GM19372 (cell line): Measurements from ENCODE around the gene KISS1.

Experiments
- ATAC-seq: cut with Tn5 transposase; IDR thresholded peaks from one replicate; pipeline ENCODE4 v1.9.1; 2021; ENCODE audit warnings: mild to moderate bottlenecking, low read depth, moderate library complexity; ENCODE audit not compliant: unreplicated experiment

KISS1 gene

DNA sequence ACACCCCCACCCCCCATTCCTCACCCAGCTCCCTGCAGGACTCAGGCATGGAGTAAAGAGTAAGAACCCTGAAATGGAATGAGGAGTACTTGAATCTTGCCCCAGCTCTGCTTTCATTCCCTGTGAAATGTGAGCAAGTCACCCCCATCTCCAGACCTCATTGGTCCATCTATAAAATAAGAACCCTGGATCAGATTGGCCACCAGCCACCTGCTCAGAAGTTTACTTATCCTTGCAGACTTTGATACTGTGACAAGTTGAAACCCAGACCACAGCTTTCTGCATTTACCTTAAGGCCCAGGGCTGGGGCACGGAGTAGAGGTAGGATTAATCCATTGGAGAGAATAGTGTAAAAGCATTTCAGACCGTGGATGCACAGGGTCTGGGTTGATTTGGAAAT lies 2.2 kb downstream of the KISS1 start:
- no peak for ATAC-seq

DNA sequence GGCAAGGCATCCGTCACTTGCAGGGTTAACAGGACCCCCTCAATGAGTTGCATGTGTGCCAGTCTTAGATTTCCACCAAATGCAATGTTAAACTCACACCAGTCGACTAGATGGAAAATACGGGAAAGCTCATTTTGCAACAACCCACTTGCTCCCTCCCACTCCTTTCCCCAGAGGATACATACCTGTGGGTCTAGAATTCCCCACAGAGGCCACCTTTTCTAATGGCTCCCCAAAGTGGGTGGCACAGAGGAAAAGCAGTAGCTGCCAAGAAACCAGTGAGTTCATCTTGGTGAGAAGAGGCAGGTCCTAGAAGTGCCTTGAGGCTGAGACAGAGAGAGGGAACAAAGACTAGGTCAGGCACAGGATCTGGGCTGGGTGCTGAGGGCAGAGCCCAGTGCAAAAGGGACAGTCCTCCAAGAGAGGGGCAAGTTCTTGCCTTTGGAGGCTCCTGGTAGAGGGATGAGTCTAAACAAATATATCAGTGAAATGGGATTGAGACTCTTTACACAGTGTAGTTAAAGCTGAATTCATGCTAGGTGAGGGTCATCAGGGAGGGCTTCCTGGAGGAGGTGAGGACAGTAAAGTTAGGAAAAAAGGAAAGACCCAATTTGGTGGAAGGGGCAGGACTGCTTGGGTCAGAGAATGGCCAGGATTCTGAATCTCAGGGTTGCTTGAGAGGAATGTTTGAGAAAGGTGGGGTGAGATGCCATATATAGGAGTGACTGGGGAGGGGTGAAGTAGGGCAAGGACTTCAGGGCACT lies 3.5 kb downstream of the KISS1 start:
- no peak for ATAC-seq

DNA sequence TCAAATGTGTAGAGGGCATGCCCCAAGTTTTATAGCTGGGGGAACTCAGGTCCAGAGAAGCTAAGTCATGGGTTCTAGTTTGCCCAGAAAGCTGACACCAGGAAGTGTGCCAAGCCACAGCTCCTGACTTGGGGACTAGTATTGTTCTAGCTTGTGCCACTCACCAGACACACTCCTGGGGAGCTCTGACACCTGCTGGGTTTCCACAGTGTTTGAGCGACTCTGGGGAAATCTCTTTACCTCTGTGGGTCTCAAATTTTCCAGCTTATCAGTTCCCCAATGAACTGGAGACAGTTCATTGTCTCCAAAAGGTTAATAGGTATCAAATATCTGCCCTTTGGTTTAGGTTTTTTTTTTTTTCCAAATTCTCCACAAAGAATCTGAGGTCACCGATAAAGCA lies 4.2 kb downstream of the KISS1 start:
- no peak for ATAC-seq

DNA sequence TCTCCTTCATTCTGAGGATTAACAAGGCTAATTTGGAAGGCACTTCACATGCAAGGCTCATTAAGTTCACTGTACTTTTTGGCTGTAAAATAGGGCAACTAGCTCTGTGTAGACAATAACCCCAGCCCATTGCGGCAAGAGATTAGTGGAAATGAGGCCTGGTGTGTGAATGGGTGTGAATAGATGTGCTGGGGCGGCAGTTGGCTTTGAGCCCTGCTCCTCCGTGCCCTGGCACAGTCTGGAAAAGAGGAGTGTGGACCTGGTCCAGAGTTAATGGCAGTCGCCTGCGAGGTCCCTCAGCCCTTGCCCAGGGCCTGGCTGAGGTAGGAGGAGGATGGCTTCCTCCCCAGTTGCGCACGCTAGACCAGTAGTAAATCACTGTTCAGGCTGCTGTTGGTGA lies 4.8 kb downstream of the KISS1 start:
- ATAC-seq, result no peak

DNA sequence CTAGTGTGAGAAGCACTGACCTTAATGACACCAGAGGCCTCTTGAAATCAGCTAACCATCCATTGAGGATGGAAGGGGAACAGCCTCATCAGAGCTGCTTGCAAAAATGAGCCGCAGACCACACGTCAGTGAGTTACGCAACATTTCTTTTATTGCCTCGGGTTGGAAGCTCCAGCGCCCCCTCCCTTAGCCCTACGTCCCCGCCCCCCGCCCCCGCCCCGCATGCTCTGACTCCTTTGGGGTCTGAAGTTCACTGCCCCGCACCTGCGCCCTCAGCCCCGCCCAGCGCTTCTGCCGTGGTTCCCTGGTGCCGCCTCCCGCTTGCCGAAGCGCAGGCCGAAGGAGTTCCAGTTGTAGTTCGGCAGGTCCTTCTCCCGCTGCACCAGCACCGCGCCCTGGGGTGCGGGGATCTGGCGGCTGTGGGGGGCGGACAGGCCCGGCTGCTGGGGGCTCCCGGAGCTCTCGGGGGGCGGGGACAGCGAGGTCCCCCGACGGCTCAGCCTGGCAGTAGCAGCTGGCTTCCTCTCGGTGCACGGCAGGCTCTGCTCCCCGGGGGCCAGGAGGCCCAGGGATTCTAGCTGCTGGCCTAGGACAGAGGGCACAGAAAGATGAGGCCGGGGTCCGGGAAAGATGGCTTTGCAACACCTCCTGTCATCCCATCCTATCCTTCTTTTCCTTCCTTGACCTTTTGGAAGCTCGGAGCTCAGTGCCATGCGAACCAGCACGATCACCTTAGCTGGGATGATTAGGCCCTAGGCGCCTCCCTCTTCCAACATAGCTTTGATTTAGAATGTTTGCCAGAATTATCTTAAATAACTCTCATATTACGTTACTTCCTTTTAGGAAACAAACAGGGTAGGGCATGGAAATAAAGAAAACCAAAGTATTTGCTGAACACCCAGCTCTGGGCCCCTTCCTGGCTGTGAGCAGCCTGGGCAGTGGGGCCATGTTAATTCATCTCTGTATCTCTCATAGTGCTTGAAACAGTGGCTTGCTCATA lies 5.8 kb downstream of the KISS1 start:
- no peak for ATAC-seq

DNA sequence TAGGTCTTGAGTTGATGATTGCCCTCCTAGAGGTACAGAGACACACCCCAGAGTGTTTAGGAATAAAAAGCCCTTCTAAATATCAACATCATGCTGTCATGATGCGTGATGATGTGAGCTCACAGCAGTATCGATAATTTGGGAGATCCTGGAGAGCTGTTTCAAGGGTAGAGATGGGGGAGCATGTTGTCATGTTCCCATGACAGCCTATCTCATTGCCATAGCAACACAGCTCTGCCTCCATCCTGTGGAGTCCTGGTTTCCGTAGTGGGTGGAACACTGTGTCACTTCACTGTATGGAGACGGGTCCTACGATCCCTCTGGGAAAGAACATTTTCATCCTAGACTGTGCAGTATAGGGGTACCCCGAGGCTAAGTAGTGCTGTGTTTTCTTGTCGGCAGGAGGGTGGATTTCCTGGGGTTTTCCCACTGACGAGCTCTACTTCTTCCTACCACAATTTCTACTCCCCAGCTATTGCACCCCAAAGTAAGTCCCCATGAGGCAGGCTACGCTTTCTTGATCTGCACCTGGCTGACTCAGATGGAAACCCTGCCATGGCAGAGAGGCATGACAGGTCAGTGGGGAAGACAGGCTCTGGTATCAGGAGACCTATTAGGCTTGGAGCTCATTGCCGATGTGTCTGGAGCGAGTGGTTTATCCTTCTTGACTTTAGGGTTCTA lies 7.2 kb downstream of the KISS1 start:
- ATAC-seq, result no peak

DNA sequence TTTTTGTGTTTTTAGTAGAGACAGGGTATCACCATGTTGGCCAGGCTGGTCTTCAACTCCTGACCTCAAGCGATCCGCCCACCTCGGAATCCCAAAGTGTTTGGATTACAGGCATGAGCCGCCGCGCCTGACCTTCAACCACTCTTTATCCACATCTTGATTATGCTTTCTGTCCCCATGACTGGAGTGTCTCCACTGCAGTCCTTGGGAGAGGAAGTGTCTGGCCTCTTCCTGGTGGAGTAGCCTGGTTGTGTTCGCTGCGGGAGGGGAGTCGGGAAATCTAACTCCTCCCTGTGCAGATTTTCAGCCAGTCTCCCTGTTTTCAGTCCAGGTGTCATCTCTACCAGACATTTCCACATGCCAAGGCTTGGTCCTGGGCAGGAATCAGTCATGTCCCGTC lies 9.7 kb downstream of the KISS1 start:
- ATAC-seq, result no peak

DNA sequence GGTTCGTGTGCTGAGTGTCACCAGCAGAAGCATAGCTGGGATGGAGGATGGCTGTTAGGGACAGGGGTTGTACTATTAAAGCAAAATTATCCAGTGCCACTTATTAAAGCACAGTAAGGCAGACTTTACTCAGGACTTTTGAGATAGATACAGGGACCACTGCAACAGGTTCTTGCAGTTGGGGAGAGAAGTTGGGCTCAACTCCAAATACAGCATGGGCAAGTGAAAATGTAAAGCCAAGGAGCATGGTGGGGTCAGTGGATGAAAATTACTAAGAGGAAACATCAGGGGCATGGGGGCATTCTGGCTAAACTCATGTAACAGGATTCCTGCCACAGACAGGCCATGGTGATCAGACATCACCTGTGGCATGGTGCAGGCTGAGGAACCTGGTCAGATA lies 15.2 kb downstream of the KISS1 start:
- ATAC-seq, result no peak

DNA sequence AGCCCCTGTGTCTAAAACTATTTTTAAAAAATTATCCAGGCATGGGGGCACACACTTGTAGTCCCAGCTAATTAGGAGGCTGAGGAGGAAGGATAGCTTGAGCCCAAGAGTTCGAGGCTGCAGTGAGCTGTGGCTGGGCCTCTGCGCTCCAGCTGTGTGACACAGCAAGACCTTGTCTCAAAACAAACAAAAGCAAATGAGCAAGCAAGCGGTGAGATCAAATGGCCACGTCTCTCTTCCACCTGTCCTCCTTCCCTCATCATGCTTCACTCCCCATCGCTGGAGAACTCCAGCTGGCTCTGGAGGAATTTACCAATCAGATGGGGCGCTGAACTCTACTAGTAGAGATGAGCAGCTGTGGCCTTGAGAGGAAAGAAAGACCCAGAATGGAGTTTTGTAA lies 16.2 kb downstream of the KISS1 start:
- ATAC-seq, result no peak

DNA sequence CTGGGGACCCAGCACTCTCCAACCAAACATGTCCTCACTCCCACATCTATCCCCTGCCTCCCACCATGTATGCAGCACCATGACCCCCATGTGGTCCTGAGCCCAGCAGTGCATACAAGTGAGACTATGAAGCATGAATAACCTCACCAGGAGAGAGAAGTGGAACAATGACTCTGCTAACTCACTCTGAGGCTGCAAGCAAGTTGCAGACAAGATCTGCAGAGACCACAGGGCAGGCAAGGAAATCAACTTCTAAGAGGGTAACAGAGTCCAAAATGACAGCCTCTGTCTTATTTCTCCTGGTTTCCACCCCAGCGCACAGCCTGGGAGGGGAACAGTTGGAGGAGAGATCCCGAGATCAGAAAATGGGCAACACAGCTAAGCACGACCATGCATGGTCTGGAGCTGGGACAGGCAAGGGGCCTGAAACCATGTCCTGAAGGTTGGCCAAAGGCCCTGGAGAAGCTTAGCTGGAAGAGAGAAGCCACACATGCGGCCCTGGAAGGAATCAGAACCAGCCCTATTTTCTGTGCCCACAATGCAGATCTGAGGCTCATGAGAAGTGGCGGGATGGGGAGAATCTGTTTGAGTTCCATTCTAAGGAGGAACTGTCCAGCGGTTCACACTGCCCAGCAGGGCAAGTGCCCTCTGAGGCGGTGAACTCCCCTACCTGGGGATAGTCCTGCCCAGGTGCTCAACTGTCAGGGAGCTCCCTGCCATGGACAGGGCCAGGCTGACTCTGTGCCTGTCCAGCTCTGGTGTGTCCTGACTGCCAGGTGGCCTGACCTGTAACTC lies 17.6 kb downstream of the KISS1 start:
- no peak for ATAC-seq

DNA sequence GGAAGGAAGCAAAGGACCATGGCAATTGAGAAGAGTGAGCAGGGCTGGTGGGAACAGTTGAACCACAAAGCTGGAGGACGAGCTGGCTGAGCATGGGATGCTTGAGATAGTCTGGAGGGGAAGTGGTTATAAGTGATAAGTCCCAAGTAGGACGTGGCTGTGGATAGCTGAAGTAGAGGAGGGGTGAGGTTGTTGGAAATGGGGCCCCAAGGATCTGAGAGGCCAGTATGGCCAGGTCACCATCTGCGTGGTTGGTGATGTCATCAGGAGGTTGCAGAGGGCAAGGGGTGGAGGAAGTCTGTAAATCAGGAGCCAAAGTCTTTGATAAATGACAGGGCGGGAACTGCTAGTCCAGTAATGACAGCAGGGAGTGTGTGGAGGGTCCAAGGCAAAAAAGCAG lies 19.2 kb downstream of the KISS1 start:
- no peak for ATAC-seq

DNA sequence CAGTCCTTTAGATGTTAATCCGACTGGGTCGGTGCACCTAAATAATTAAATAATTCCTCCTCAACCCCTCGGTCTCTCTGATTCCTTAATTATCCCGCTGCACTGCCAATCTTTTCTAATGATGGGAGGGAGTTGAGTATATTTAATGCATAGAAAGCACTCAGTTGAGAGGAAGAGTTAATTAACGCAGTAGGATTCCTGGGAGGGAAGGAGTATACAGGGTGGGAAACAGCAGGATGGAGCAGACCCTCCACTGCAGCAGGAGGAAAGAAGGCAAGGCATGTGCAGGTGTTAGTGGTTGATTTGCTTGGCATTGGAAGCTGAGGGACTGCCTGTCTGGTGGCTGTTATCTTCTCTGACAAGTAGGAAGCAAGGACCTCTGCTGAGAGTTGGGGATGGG lies 20.2 kb downstream of the KISS1 start:
- ATAC-seq, result no peak

DNA sequence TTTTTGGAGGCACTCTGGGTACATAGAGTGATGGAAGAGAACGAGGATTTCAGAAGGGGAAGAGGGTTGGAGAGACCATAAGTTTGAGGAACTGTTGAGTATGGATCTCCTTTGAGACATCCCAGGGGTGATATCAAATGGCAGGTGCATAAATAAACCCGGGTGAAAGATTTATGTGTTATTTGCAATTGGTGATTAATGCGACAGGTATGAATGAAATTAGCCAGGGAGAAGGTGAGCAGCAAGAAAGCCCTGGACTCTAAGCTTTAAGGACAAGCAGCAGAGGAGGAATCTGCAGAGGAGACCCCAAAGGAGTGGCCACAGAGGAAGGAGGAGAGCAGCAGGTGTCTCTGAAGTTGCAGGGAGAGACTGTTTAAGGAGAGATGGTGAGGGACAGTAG lies 21.3 kb downstream of the KISS1 start:
- no peak for ATAC-seq

DNA sequence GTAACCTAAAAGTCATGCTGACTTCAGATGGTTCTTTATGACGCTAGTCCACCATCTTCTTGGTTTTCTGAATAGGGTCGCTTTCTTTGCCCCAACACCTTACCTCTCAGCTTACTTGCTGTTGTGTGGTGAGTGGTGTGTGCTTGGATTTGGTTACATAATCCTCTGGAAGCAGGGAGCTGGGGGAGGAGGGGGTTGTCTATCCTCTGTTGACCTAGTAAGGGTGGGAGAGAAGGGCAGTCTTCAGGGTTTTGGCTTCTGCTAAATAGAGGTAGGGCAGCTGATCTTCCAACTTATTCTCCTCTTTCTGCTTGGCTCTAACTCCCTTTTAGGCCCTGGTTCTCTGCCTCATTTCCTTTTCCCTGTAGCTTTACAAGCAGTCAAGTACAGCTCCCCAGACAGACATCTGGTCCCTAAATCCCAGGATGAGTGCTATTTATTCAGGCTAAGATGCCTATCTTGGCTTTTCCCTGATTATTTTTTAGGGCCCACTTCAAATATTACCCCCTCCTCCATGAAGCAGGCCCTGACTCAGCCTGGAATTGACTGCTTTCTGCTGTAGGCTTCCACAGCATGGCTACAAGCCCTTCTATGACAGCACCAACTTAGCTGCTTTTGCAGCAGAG lies 23.8 kb downstream of the KISS1 start:
- ATAC-seq, result no peak

DNA sequence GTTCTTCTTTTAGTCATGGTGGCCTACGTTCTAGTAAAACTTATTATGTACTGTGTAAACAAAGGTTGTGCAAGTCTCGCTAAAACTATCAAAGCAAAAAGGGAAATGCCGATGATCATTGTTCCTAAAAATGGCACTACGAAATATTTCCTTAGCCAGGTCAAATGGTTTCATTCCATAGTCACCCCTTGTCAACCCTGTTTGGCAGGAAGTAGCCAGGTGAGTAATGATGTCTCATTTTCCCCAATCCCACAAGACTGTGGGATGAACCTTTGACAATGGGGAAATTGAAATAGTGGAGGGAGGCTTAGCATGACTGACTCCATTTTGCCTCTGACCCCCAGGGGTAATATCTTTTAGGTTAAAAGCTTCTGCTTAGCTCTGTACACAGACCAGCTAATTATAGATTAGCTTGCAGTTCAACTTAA lies 24.5 kb downstream of the KISS1 start:
- no peak for ATAC-seq

DNA sequence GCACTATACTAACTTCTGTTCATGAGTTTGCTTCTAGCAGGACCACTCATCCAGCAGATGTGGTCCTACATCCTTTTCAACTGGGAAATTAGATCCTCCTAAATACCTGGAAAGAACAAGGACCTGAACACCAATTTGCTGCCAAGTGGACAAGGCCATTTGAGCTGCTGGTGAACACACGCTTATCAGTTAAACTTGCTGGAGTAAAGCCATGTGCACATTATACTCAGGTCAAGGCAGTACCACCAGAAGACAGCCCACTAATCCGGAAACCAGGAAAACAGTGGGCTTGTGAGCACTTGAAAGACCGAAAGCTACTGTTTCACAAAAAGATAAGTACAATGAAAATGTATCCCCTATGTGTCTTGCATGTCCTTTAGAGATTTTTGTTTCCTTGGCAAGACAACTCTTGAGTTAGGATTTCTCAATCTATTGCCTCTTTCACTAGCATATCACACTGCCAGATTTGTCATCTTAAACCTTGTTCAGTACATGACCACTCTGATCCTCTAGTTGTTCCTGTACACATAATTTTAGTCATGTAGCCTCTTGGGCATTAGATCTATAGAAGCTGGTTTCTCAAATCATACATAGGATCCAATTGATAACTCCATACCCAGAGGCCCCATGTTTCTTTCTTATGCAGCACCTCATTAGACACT lies 25.7 kb downstream of the KISS1 start:
- ATAC-seq, result no peak

DNA sequence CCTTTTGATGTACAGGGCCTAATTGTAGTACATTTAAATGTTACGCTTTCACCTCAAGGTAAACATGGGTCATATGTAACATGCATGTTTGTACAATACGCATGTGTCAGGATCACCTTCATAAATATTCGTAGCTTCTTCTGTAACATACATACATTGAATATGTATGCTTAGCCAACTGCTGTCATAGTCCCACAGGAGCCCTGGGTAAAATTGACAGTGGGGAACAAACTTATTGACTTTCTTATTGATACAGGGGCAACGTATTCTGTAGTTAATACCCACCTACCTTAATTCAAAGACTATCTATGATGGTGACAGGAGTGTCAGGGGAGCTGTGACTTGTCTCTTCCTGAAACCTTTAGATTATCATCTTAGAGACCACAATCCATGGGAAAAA lies 26.4 kb downstream of the KISS1 start:
- ATAC-seq, result no peak

DNA sequence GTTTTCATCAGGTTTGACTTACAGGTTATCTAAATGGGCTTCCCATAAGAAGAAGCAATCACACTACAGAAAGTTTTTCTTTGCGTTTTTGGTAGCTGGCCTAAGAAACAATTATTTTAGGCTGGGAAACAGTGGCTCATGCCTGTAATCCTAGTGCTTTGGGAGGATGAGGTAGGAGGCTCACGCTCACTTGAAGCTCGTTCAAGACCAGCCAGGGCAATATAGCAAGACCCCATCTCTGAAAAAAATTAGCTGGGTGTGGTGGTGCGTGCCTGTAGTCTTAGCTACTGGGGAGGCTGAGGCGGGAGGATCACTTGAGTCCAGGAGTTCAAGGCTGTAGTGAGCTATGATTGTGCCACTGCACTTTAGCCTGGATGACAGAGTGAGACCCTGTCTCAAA lies 28.6 kb downstream of the KISS1 start:
- ATAC-seq, result no peak

DNA sequence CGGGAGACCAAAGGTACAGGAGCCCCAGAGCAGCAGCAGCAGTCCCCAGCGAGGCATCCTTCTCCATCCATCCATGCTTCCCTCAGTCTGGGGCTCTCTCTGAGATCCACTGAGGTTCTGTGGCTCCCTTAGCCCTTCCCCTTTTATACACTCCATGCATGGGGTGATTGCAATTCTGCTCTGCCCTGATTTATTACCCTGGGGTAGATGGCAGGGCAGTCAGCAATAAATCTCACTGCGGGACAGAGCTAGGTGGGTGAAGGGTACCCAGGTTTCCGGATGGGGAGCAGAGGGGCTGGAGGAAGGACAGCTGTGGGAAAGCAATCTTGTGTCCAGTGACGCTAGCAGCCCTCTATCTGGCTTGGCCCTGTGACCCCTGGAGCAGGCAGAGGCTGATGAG lies 30.1 kb downstream of the KISS1 start, which contains the start of gene REN:
REN (minus strand) TSS at position 119 of the 400 bp plus-strand sequence; CDS start at position 75, 44 bp downstream.
- no peak for ATAC-seq
